Spleen (tissue), 7 donors: ENCODE results near the gene ZNF107.

Source experiments
- POLR2A ChIP-seq, 3 donors: fragments of 450-650 bp; IDR thresholded peaks; one replicate each; pipeline ENCODE4 v1.5.1; 2017; ENCODE audit warnings: antibody characterized with exemption in 3 of 3, mild to moderate bottlenecking in 1 of 3
- POLR2AphosphoS5 ChIP-seq, 3 donors: sonication (generic); formaldehyde crosslinking; IDR thresholded peaks; one replicate each; pipeline ENCODE4 v1.5.1; 2017; ENCODE audit warnings: antibody characterized with exemption in 3 of 3
- TF ChIP-seq, protein P1 (sequence below), 11 experiments: fragments of 200-600 bp in 7 of 11; fragments of 450-650 bp in 4 of 11; sonication (generic) in 4 of 11; IDR thresholded peaks in 8 of 11; conservative IDR thresholded peaks in 3 of 11; 1 replicate in 7 of 11; 2 replicates in 4 of 11; pipeline versions ENCODE4 v1.4.0 to v1.8.0; 2016 to 2021; ENCODE audit warnings: antibody characterized with exemption in 11 of 11, inconsistent platforms in 4 of 11, mild to moderate bottlenecking in 1 of 11
- donor health status: DM: no; HTN: no; CAD: no; lungs with moderate emphysema.
- donor health status: DM: no; HTN: no; CAD: no.
- donor health status: DM: no; HTN: no; CAD: no.

DNA sequence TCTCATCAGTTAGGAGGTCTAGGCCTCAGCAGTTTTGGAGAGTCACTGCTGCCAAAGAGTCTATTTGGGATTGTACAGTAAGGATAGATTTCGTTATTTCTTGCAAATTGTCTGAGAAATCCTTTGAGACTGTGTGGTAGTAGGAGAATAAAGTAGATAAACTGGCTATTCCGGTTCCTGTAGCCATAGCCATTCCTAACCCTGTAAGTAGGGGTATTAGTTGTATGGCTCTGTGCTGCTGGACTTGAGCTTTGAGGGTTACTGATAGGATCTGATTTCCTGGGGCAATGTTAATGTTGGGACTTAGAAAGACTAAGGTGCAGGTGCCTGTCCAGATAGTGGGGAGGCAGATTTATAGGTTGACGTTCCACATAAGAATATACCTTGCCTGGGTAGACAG is 92.2 kb downstream of the ZNF107 start:
- TF ChIP-seq POLR2A (IDR thresholded peaks at IDR 0.05) (no peak), POLR2AphosphoS5 (IDR thresholded peaks at IDR 0.05) (no peak)
- TF ChIP-seq, protein P1, sequence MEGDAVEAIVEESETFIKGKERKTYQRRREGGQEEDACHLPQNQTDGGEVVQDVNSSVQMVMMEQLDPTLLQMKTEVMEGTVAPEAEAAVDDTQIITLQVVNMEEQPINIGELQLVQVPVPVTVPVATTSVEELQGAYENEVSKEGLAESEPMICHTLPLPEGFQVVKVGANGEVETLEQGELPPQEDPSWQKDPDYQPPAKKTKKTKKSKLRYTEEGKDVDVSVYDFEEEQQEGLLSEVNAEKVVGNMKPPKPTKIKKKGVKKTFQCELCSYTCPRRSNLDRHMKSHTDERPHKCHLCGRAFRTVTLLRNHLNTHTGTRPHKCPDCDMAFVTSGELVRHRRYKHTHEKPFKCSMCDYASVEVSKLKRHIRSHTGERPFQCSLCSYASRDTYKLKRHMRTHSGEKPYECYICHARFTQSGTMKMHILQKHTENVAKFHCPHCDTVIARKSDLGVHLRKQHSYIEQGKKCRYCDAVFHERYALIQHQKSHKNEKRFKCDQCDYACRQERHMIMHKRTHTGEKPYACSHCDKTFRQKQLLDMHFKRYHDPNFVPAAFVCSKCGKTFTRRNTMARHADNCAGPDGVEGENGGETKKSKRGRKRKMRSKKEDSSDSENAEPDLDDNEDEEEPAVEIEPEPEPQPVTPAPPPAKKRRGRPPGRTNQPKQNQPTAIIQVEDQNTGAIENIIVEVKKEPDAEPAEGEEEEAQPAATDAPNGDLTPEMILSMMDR (IDR thresholded peaks at IDR 0.05 in 8 of 11, conservative IDR thresholded peaks at IDR 0.05 in 3 of 11), result no peak
